ENCODE results near the gene HMGB2. TPM values are rescaled to one million over a fixed set of nuclear protein-coding genes. Genes with fewer than 3 reads are reported as not detected.
A peak's percentile ranks its signal among the peaks of the same experiment; 100 is the strongest.

Gene HMGB2
- total RNA-seq, 1 experiment from 2014 or later = 278 TPM

GRCh38 chr4:173301518-173302201, 32.5 kb downstream of the HMGB2 start:
- Histone ChIP-seq H3K9ac (ENCODE audit: extremely low read depth, insufficient read length, low read length) (no peak overlapping the region), H3K9me3 (ENCODE audit: control insufficient read depth, low read depth, low read length) (no peaks in the 10 kb centered on the region), H2BK20ac (ENCODE audit: low read depth, low read length, poor library complexity, severe bottlenecking) (no peak overlapping the region), H3K18ac (ENCODE audit: insufficient read length, low read depth, low read length) (no peak overlapping the region), H3K14ac (ENCODE audit: insufficient read depth, low read length) (no peak overlapping the region), H3K27me3 (ENCODE audit: insufficient read depth, low read length) (no peaks in the 10 kb centered on the region), H2BK5ac (ENCODE audit: insufficient read length, low read length) (no peak overlapping the region), H3K27ac (ENCODE audit: insufficient read length, low read depth, low read length) (no peak overlapping the region), H3K79me1 (ENCODE audit: insufficient read depth, low read depth, low read length, poor library complexity, severe bottlenecking) (no peaks in the 10 kb centered on the region), H3K4me2 (ENCODE audit: insufficient read depth, insufficient read length, low read length) (no peak overlapping the region), H2AK5ac (ENCODE audit: insufficient read length, low read length) (no peak overlapping the region), H2BK12ac (ENCODE audit: insufficient read length, low read depth, low read length) (no peak overlapping the region), H3K79me2 (ENCODE audit: insufficient read depth, low read length) (no peaks in the 10 kb centered on the region), H3K4me1 (ENCODE audit: insufficient read depth, low read length) (no peaks in the 10 kb centered on the region), H4K20me1 (ENCODE audit: control insufficient read depth, insufficient read depth, insufficient read length) (no peaks in the 10 kb centered on the region), H4K91ac (ENCODE audit: insufficient read length, low read depth, low read length) (no peak overlapping the region), H4K8ac (replicated peaks; ENCODE audit: insufficient read length, low read depth, low read length) (no peak overlapping the region), H3T11ph (ENCODE audit: low read length) (no peak overlapping the region), H3K23ac (ENCODE audit: insufficient read length, low read depth, low read length) (no peak overlapping the region), H3K56ac (ENCODE audit: insufficient read length, low read depth, low read length) (no peak overlapping the region), H3K23me2 (ENCODE audit: insufficient read length, low read depth, low read length, poor library complexity, severe bottlenecking) (no peaks in the 10 kb centered on the region), H4K5ac (ENCODE audit: insufficient read length, low read depth, low read length) (no peak overlapping the region), H3K4ac (ENCODE audit: low read depth, low read length) (no peak overlapping the region), H2AFZ (ENCODE audit: low read length) (no peak overlapping the region), H2BK120ac (ENCODE audit: low read depth, low read length, poor library complexity, severe bottlenecking) (no peak overlapping the region), H2BK15ac (ENCODE audit: low read depth, low read length) (no peak overlapping the region)
- TF ChIP-seq, protein P1, sequence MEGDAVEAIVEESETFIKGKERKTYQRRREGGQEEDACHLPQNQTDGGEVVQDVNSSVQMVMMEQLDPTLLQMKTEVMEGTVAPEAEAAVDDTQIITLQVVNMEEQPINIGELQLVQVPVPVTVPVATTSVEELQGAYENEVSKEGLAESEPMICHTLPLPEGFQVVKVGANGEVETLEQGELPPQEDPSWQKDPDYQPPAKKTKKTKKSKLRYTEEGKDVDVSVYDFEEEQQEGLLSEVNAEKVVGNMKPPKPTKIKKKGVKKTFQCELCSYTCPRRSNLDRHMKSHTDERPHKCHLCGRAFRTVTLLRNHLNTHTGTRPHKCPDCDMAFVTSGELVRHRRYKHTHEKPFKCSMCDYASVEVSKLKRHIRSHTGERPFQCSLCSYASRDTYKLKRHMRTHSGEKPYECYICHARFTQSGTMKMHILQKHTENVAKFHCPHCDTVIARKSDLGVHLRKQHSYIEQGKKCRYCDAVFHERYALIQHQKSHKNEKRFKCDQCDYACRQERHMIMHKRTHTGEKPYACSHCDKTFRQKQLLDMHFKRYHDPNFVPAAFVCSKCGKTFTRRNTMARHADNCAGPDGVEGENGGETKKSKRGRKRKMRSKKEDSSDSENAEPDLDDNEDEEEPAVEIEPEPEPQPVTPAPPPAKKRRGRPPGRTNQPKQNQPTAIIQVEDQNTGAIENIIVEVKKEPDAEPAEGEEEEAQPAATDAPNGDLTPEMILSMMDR (conservative IDR thresholded peaks at IDR 0.05) = peak; percentile 90
- Mint-ChIP-seq H3K4me1 (peaks cover 6 to 7% of the 10 kb centered on the region in 2 experiments), H3K36me3 (ENCODE audit: insufficient read depth in 1 of 3, low read depth in 3 of 3) (peaks cover 29 to 40% (median 33%) of the 10 kb centered on the region in 3 experiments; a peak in 6 of 7 replicates), H3K4me3 (no peak overlapping the region), H3K9me3 (peaks cover 0 to 4% of the 10 kb centered on the region in 2 experiments; a peak in 1 of 5 replicates), H3K27me3 (ENCODE audit: low read depth) (no peaks in the 10 kb centered on the region), H3K27ac (peak overlapping the region in 1 of 3 experiments; percentile 2; a peak in 1 of 7 replicates)
- no peak for DNase-seq
- WGBS (ENCODE audit: extremely low coverage, insufficient read length, low lambda C conversion rate) = no CpG with 5 or more reads among the region's 5 CpGs

Measured in H9 (cell line).